ENCODE measurements around the gene MEFV.

MEFV gene

DNA sequence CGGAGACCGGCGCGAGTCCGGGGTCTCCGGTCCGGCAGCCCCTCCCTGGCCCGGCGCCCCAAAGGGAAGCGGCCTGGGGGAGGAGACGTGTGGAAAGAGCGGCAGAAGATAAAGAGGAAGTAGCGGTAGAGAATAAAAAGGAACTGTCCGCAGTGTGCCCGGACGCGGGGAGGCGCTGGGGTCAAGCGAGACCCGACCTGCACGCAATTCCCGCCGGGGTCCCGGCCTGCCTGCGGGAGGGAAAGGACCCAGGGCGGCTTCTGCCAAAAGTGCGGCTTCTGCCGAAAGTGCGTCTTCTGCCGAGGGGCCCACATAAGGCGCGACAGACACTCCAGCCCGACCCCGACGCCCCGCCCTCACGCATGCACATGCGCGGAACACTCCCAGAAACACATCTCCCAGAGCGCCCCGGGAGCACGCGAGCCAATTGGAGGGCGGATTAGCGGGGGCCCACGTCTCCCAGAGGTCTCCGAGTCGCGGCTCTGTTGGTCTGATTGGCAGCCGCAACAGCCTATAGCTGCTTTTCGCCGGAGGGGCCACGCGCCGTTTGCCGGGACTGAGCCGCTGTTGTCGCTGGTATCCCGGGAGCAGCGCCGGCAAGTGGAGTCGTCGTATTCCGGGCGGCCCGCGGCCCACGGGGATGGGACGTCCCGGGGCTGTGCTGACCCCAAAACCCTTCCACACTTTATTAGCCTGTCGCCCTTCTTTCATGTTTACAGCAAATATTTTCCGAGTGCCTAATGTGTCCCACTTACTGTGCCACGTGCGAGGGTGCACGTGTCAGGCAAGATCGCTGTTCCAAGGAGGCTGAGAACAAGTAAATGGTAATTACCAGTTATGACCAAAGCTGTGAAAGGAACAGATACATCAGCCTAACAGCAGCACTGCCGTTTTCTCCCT is 8.0 kb upstream of the MEFV start:
- TF ChIP-seq, protein P1, sequence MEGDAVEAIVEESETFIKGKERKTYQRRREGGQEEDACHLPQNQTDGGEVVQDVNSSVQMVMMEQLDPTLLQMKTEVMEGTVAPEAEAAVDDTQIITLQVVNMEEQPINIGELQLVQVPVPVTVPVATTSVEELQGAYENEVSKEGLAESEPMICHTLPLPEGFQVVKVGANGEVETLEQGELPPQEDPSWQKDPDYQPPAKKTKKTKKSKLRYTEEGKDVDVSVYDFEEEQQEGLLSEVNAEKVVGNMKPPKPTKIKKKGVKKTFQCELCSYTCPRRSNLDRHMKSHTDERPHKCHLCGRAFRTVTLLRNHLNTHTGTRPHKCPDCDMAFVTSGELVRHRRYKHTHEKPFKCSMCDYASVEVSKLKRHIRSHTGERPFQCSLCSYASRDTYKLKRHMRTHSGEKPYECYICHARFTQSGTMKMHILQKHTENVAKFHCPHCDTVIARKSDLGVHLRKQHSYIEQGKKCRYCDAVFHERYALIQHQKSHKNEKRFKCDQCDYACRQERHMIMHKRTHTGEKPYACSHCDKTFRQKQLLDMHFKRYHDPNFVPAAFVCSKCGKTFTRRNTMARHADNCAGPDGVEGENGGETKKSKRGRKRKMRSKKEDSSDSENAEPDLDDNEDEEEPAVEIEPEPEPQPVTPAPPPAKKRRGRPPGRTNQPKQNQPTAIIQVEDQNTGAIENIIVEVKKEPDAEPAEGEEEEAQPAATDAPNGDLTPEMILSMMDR (conservative IDR thresholded peaks at IDR 0.05; ENCODE audit: low read depth, low read length), result peak; percentile 47
- DNase-seq (ENCODE audit: low read depth), result peak; percentile 89
- H3K4me3 ChIP-seq (ENCODE audit: low read length), result peak overlapping the region; percentile 71

DNA sequence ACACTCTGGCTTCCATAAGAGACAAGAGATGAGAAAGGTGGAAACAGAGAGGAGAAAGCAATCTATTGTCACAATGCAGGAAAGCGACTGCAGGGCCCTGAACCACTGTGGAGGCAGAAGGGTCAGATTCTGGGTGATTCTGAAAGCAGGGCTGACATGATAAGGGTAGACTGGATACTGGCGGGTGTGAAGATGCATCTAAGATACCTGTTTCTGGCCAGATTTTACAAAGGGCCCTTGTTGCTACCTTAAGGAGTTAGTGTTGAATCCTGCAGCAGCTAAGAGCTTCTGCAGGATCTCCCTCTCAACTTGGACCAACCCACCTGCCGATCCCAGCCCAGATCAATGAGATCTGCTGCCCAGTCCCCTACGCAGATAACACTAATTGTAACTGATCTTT is 6.1 kb upstream of the MEFV start:
- TF ChIP-seq, protein P1 (conservative IDR thresholded peaks at IDR 0.05; ENCODE audit: low read depth, low read length), result no peak
- no peak for DNase-seq (ENCODE audit: low read depth)
- H3K4me3 ChIP-seq (ENCODE audit: low read length), result no peak overlapping the region

DNA sequence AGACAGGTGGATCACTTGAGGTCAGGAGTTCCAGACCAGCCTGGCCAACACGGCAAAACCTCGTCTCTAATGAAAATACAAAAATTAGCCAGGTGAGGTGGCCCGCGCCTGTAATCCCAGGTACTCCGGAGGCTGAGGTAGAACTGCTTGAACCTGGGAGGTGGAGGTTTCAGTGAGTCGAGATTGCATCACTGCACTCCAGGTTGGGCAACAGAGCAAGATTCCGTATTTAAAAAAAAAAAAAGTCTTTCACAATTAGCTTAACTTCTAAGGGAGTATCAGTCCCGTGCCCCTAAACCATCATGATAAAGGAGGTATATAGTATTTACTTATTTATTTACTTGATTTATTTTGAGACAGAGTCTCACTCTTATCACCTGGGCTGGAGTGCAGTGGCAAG is 3.4 kb upstream of the MEFV start:
- no peak for DNase-seq (ENCODE audit: low read depth)

DNA sequence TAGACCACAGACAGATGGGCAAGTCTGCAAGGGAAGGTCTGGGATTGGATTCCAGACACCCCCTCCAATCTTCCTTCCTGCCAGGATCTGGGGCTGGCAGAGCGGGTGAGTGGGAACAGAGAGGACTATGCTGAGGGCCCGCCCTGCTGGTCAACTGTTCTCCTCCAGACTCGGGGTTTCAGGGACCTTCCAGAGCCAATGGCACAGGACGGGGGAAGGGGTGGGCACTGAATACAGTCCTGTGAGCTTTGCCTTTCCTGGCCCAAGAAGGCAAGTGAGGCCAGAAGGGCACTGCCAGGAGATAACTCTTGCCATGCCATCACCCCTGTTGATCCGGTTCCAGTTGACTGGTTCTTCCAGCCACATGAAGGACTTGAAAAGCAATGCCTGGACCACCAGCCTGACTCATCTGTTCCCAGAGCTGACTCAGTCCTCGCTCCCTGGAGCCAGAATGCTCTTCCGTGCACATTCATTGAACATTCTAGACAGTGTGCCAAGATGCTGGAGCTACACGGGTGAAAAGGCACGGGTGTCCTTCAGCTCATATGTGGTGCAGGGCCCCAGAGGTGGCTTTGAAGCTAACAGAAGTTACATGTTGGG is 533 bp upstream of the MEFV start:
- DNase-seq (ENCODE audit: low read depth), result no peak
- H3K4me3 ChIP-seq (ENCODE audit: low read length), result no peak overlapping the region
- TF ChIP-seq, protein P1 (conservative IDR thresholded peaks at IDR 0.05; ENCODE audit: low read depth, low read length), result no peak

More for the DNA sequence above, 3.4 kb upstream of the MEFV start:
- H3K4me3 ChIP-seq (ENCODE audit: low read length), result no peak overlapping the region
- TF ChIP-seq, protein P1 (conservative IDR thresholded peaks at IDR 0.05; ENCODE audit: low read depth, low read length), result no peak

DNA sequence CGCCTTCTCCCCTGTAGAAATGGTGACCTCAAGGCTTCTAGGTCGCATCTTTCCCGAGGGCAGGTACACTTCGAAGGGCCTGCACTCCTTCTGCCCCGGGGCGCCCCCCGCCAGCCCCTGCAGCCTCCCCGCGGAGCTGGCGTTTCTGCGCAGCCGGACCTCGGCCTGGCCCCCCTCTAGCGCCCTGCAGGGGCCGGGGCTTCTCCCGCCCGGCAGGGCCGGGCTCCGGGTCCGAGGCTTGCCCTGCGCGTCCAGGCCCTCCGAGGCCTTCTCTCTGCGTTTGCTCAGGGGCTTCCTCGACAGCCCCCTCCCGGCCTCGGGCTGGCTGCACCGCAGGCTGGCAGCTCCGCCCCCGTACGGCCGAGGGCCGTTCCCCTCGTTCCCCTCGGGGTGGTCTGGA is 2.1 kb downstream of the MEFV start:
- TF ChIP-seq, protein P1 (conservative IDR thresholded peaks at IDR 0.05; ENCODE audit: low read depth, low read length), result no peak
- H3K4me3 ChIP-seq (ENCODE audit: low read length), result no peak overlapping the region
- no peak for DNase-seq (ENCODE audit: low read depth)

GRCh38 chr16:3252967-3253366 is 3.5 kb downstream of the MEFV start:
- TF ChIP-seq, protein P1 (conservative IDR thresholded peaks at IDR 0.05; ENCODE audit: low read depth, low read length), result no peak
- DNase-seq (ENCODE audit: low read depth), result no peak
- H3K4me3 ChIP-seq (ENCODE audit: low read length), result no peak overlapping the region

GRCh38 chr16:3249451-3249850 is 7.0 kb downstream of the MEFV start:
- TF ChIP-seq, protein P1 (conservative IDR thresholded peaks at IDR 0.05; ENCODE audit: low read depth, low read length), result no peak
- DNase-seq (ENCODE audit: low read depth), result no peak
- no peak overlapping the region for H3K4me3 ChIP-seq (ENCODE audit: low read length)

Data from retinal pigment epithelial cell (primary cell).